Thyroid gland (tissue), 4 donors: ENCODE data around the gene TRAPPC2L. TPM values are rescaled to one million over a fixed set of nuclear protein-coding genes. Genes with fewer than 3 reads are reported as not detected.
A peak's percentile ranks its signal among the peaks of the same experiment; 100 is the strongest.

Source experiments
- DNase-seq, 2 donors: peaks; one replicate each; pipeline ENCODE4 v3.0.0-alpha.2; 2019
- H3K27ac ChIP-seq, 3 donors: fragments of 200-600 bp; sonication (generic); 1 replicate in 2 of 3; 2 replicates in 1 of 3; pipeline ENCODE4 v1.5.1; 2016 to 2019; ENCODE audit warnings: mild to moderate bottlenecking in 1 of 3, moderate library complexity in 1 of 3
- H3K27me3 ChIP-seq: fragments of 200-600 bp; sonication (generic); one replicate; pipeline ENCODE4 v1.5.1; 2019
- H3K36me3 ChIP-seq, 2 donors: fragments of 200-600 bp; sonication (generic); one replicate each; pipeline ENCODE4 v1.5.1; 2016 to 2019
- H3K4me1 ChIP-seq, 2 donors: fragments of 200-600 bp; sonication (generic); one replicate each; pipeline ENCODE4 v1.5.1; 2017 to 2019
- H3K4me3 ChIP-seq, 3 donors: fragments of 200-600 bp; sonication (generic); replicated peaks in 1 of 3; 1 replicate in 2 of 3; 2 replicates in 1 of 3; pipeline ENCODE4 v1.5.1; 2016; ENCODE audit warnings: mild to moderate bottlenecking in 1 of 3
- H3K9me3 ChIP-seq: fragments of 200-600 bp; sonication (generic); one replicate; pipeline ENCODE4 v1.5.1; 2017
- CTCF ChIP-seq, 6 experiments: fragments of 200-600 bp in 3 of 6; fragments of 450-650 bp in 3 of 6; sonication (generic) in 3 of 6; IDR thresholded peaks; one replicate each; pipeline ENCODE4 v1.5.1; 2016 to 2019; ENCODE audit warnings: antibody characterized with exemption in 6 of 6, mild to moderate bottlenecking in 2 of 6, inconsistent platforms in 1 of 6, moderate library complexity in 1 of 6
- POLR2A ChIP-seq, 2 donors: fragments of 450-650 bp; IDR thresholded peaks; one replicate each; pipeline ENCODE4 v1.6.1; 2017; ENCODE audit warnings: antibody characterized with exemption in 2 of 2, mild to moderate bottlenecking in 2 of 2, moderate library complexity in 1 of 2
- WGBS, 2 donors: methylation state at CpG; one replicate each; pipeline ENCODE4 v1.1.5; 2017; 5-methylcytosine and 5-hydroxymethylcytosine counted together
- intact Hi-C: fragments of 100-400 bp; cut with DNase I; formaldehyde crosslinking; loops from one replicate; pipeline ENCODE4 v1.15.1; 2023
- total RNA-seq, 4 donors: library from RNA; depleted of rRNA; stranded (reverse); fragments of >200 nt; gene quantifications; one replicate each; pipeline ENCODE4 v1.2.3, GENCODE V29; 2016

TRAPPC2L gene
- total RNA-seq, 4 donors from 2014 or later, result 18.9 to 50.4 (median 43.8) TPM

- intact Hi-C loops, result no loop called here
- H3K9me3 ChIP-seq, result no peaks in the 10 kb centered on the region
- H3K4me3 ChIP-seq, result no peak overlapping the region
- WGBS, 2 donors, result 93 to 98% methylated on average over 34 to 43 of the region's 49 CpGs
- H3K27me3 ChIP-seq, result no peaks in the 10 kb centered on the region
- DNase-seq, result no peak
- H3K36me3 ChIP-seq, result no peaks in the 10 kb centered on the region
- TF ChIP-seq CTCF (IDR thresholded peaks at IDR 0.05) (no peak), POLR2A (IDR thresholded peaks at IDR 0.05) (no peak)
- peaks cover 14 to 29% of the 10 kb centered on the region in 2 donors for H3K4me1 ChIP-seq
- no peak overlapping the region for H3K27ac ChIP-seq
These were observed 26.4 kb downstream of the TRAPPC2L start for GRCh38 chr16:88883117-88883895.

GRCh38 chr16:88883946-88884345, 27.0 kb downstream of the TRAPPC2L start:
- WGBS, 2 donors, result 89 to 96% methylated on average over 3 to 11 of the region's 11 CpGs
- H3K4me3 ChIP-seq, result no peak overlapping the region
- no peaks in the 10 kb centered on the region for H3K36me3 ChIP-seq
- H3K27ac ChIP-seq, result no peak overlapping the region
- H3K4me1 ChIP-seq, result peaks cover 14 to 29% of the 10 kb centered on the region in 2 donors
- TF ChIP-seq POLR2A (IDR thresholded peaks at IDR 0.05) (no peak), CTCF (IDR thresholded peaks at IDR 0.05) (no peak)
- H3K27me3 ChIP-seq, result no peaks in the 10 kb centered on the region
- H3K9me3 ChIP-seq, result no peaks in the 10 kb centered on the region
- intact Hi-C loops, result no loop called here
- DNase-seq, result no peak

GRCh38 chr16:88884569-88885271, 27.8 kb downstream of the TRAPPC2L start:
- intact Hi-C loops, result no loop called here
- no peaks in the 10 kb centered on the region for H3K9me3 ChIP-seq
- H3K27ac ChIP-seq, result no peak overlapping the region
- TF ChIP-seq POLR2A (IDR thresholded peaks at IDR 0.05) (no peak), CTCF (IDR thresholded peaks at IDR 0.05) (no peak)
- no peak overlapping the region for H3K4me3 ChIP-seq
- no peaks in the 10 kb centered on the region for H3K27me3 ChIP-seq
- no peaks in the 10 kb centered on the region for H3K36me3 ChIP-seq
- peaks cover 14 to 29% of the 10 kb centered on the region in 2 donors for H3K4me1 ChIP-seq
- DNase-seq, result no peak
- 97% methylated on average over 18 to 30 of the region's 39 CpGs for WGBS, 2 donors

GRCh38 chr16:88885693-88886280, 28.9 kb downstream of the TRAPPC2L start:
- peak; percentile 77 to 86 for DNase-seq
- Histone ChIP-seq H3K4me3 (no peak overlapping the region), H3K9me3 (no peaks in the 10 kb centered on the region), H3K36me3 (no peaks in the 10 kb centered on the region), H3K27me3 (no peaks in the 10 kb centered on the region), H3K27ac (peak overlapping the region in 1 of 3 donors; percentile 10), H3K4me1 (peaks cover 14 to 29% of the 10 kb centered on the region in 2 donors)
- 48 to 57% methylated on average over 6 to 11 of the region's 28 CpGs for WGBS, 2 donors
- intact Hi-C loops, result no loop called here
- TF ChIP-seq POLR2A (IDR thresholded peaks at IDR 0.05), result no peak
- no peak for TF ChIP-seq CTCF (IDR thresholded peaks at IDR 0.05)
